Liver (tissue), 9 donors: ENCODE measurements around the gene ANKRD11. TPM values are rescaled to one million over a fixed set of nuclear protein-coding genes. Genes with fewer than 3 reads are reported as not detected.

Experiments used
- DNase-seq: peaks from one replicate; pipeline ENCODE4 v3.0.0-alpha.2; 2017; ENCODE audit warnings: low spot score
- H3K27ac ChIP-seq, 2 donors: one replicate each; pipeline ENCODE4 v1.7.0; 2013; ENCODE audit warnings: inconsistent platforms in 2 of 2, low read length in 2 of 2, control low read depth in 1 of 2, low read depth in 1 of 2, mild to moderate bottlenecking in 1 of 2
- H3K27me3 ChIP-seq, 4 donors: one replicate each; pipeline versions ENCODE4 v1.6.1 to v1.7.0; 2013; ENCODE audit warnings: low read length in 3 of 4, inconsistent platforms in 1 of 4, mild to moderate bottlenecking in 1 of 4, moderate library complexity in 1 of 4; ENCODE audit not compliant: control insufficient read depth in 4 of 4, insufficient read depth in 4 of 4
- H3K36me3 ChIP-seq, 4 donors: one replicate each; pipeline versions ENCODE4 v1.6.1 to v1.7.0; 2013; ENCODE audit warnings: low read length in 3 of 4, mild to moderate bottlenecking in 3 of 4, low read depth in 1 of 4, moderate library complexity in 1 of 4; ENCODE audit not compliant: control insufficient read depth in 4 of 4, insufficient read depth in 3 of 4
- H3K4me1 ChIP-seq, 4 donors: one replicate each; pipeline versions ENCODE4 v1.6.1 to v1.7.0; 2013; ENCODE audit warnings: low read length in 3 of 4, mild to moderate bottlenecking in 3 of 4, moderate library complexity in 1 of 4; ENCODE audit not compliant: control insufficient read depth in 4 of 4, insufficient read depth in 4 of 4
- H3K4me3 ChIP-seq, 3 donors: one replicate each; pipeline versions ENCODE4 v1.6.1 to v1.7.0; 2013; ENCODE audit warnings: low read length in 3 of 3, control low read depth in 1 of 3, low read depth in 1 of 3, mild to moderate bottlenecking in 1 of 3
- H3K9ac ChIP-seq, 2 donors: one replicate each; pipeline ENCODE4 v1.7.0; 2013; ENCODE audit warnings: low read length in 2 of 2, mild to moderate bottlenecking in 2 of 2, moderate library complexity in 2 of 2, control low read depth in 1 of 2, low read depth in 1 of 2
- H3K9me3 ChIP-seq, 4 donors: one replicate each; pipeline versions ENCODE4 v1.6.1 to v1.7.0; 2013; ENCODE audit warnings: low read length in 3 of 4; ENCODE audit not compliant: control insufficient read depth in 4 of 4
- CTCF ChIP-seq: fragments of 150-350 bp; IDR thresholded peaks from 2 replicates; pipeline ENCODE4 v1.5.1; 2017; ENCODE audit warnings: improper control_type of control experiment, low read depth, low read length; ENCODE audit not compliant: missing input control
- EGR1 ChIP-seq, 2 donors: IDR thresholded peaks; 2 replicates each; pipeline ENCODE4 v1.6.1; 2016 to 2018; ENCODE audit warnings: antibody characterized with exemption in 2 of 2, low read depth in 2 of 2
- HNF4A ChIP-seq, 2 donors: conservative IDR thresholded peaks; 2 replicates each; pipeline ENCODE4 v1.6.1; 2016; ENCODE audit warnings: antibody characterized with exemption in 2 of 2, mild to moderate bottlenecking in 2 of 2
- HNF4G ChIP-seq: IDR thresholded peaks from 2 replicates; pipeline ENCODE4 v1.6.1; 2016; ENCODE audit warnings: antibody characterized with exemption
- JUND ChIP-seq, 2 donors: IDR thresholded peaks; 2 replicates each; pipeline ENCODE4 v1.6.1; 2016; ENCODE audit warnings: antibody characterized with exemption in 2 of 2
- NR2F2 ChIP-seq: IDR thresholded peaks from 2 replicates; pipeline ENCODE4 v1.6.1; 2016; ENCODE audit warnings: antibody characterized with exemption
- RAD21 ChIP-seq, 2 donors: IDR thresholded peaks; 2 replicates each; pipeline ENCODE4 v1.6.1; 2016; ENCODE audit warnings: antibody characterized with exemption in 2 of 2, mild to moderate bottlenecking in 2 of 2
- REST ChIP-seq: IDR thresholded peaks from 2 replicates; pipeline ENCODE4 v1.6.1; 2016; ENCODE audit warnings: antibody characterized with exemption, mild to moderate bottlenecking
- RXRA ChIP-seq, 2 donors: IDR thresholded peaks; 2 replicates each; pipeline ENCODE4 v1.6.1; 2017 to 2018; ENCODE audit warnings: antibody characterized with exemption in 2 of 2, mild to moderate bottlenecking in 1 of 2
- SP1 ChIP-seq: IDR thresholded peaks from 2 replicates; pipeline ENCODE4 v1.6.1; 2018; ENCODE audit warnings: antibody characterized with exemption, mild to moderate bottlenecking
- TAF1 ChIP-seq: conservative IDR thresholded peaks from 2 replicates; pipeline ENCODE4 v1.6.1; 2016; ENCODE audit warnings: antibody characterized with exemption, mild to moderate bottlenecking
- YY1 ChIP-seq: IDR thresholded peaks from 2 replicates; pipeline ENCODE4 v1.6.1; 2016; ENCODE audit warnings: antibody characterized with exemption, mild to moderate bottlenecking
- WGBS: extraction: QIAGEN DNeasy Blood & Tissue Kit; methylation state at CpG from one replicate; pipeline ENCODE4 v1.1.7; 2013; 5-methylcytosine and 5-hydroxymethylcytosine counted together
- polyA plus RNA-seq, 2 donors: library from polyadenylated mRNA; stranded (reverse) in 1 of 2; unstranded in 1 of 2; fragments of 200-250 nt in 1 of 2; fragments of >200 nt in 1 of 2; fragmentation: Nextera tagmentation in 1 of 2; extraction: Ambion mirVana in 1 of 2; gene quantifications; one replicate each; pipeline versions ENCODE4 v1.2.1 to v1.2.3, GENCODE V29; 2013 to 2015
- total RNA-seq, 2 donors: library from RNA; depleted of rRNA; stranded (reverse); fragments of >200 nt; gene quantifications; one replicate each; pipeline ENCODE4 v1.2.3, GENCODE V29; 2014
- TF ChIP-seq, protein P1 (sequence below): IDR thresholded peaks from 2 replicates; pipeline ENCODE4 v1.6.1; 2016; ENCODE audit warnings: antibody characterized with exemption
- TF ChIP-seq, protein P2 (sequence below): IDR thresholded peaks from 2 replicates; pipeline ENCODE4 v1.6.1; 2016; ENCODE audit warnings: antibody characterized with exemption
- donor health status: healthy.
- donor health status: healthy.
- donor health status: healthy.
- donor health status: healthy.
- donor health status: healthy.

ANKRD11 gene
- total and polyA plus RNA-seq, 4 donors: 16.3 to 55.1 (median 28.0) TPM

DNA sequence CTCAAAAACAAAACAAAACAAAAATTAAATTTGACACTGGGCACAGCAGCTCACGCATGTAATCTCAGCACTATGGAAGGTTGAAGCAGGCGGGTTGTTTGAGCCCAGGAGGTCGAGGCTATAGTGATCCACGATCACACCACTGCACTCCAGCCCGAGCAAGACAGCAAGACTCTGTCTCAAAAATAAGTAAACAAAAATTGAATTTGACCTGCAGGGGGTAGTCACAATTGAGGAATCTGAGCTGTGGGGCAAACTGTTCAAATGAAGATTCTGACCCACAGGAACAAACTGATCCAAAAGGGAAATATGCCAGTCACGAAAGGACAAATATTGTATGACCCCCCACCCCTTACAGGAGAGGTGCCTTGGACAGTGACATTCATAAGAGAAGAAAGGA is 29.8 kb downstream of the ANKRD11 start:
- Histone ChIP-seq H3K4me1 (peaks cover 2 to 8% (median 5%) of the 10 kb centered on the region in 4 donors), H3K4me3 (no peak overlapping the region), H3K27ac (no peak overlapping the region), H3K27me3 (no peaks in the 10 kb centered on the region), H3K36me3 (no peaks in the 10 kb centered on the region), H3K9ac (no peak overlapping the region), H3K9me3 (no peaks in the 10 kb centered on the region)
- 88% methylated on average over 6 of the region's 6 CpGs for WGBS
- TF ChIP-seq EGR1 (IDR thresholded peaks at IDR 0.05; ENCODE audit: low read depth in 2 of 2) (no peak), JUND (IDR thresholded peaks at IDR 0.05) (no peak), CTCF (no peak), HNF4G (no peak), RAD21 (IDR thresholded peaks at IDR 0.05) (no peak), RXRA (IDR thresholded peaks at IDR 0.05) (no peak), YY1 (no peak), HNF4A (conservative IDR thresholded peaks at IDR 0.05) (no peak), SP1 (no peak)
- TF ChIP-seq, protein P1, sequence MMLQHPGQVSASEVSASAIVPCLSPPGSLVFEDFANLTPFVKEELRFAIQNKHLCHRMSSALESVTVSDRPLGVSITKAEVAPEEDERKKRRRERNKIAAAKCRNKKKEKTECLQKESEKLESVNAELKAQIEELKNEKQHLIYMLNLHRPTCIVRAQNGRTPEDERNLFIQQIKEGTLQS: no peak
- DNase-seq: no peak

GRCh38 chr16:89458967-89459366 is 31.4 kb downstream of the ANKRD11 start:
- DNase-seq: no peak
- TF ChIP-seq NR2F2 (no peak), HNF4A (conservative IDR thresholded peaks at IDR 0.05) (no peak), JUND (IDR thresholded peaks at IDR 0.05) (no peak), RXRA (IDR thresholded peaks at IDR 0.05) (no peak), REST (no peak), SP1 (no peak), TAF1 (no peak)
- TF ChIP-seq, protein P2, sequence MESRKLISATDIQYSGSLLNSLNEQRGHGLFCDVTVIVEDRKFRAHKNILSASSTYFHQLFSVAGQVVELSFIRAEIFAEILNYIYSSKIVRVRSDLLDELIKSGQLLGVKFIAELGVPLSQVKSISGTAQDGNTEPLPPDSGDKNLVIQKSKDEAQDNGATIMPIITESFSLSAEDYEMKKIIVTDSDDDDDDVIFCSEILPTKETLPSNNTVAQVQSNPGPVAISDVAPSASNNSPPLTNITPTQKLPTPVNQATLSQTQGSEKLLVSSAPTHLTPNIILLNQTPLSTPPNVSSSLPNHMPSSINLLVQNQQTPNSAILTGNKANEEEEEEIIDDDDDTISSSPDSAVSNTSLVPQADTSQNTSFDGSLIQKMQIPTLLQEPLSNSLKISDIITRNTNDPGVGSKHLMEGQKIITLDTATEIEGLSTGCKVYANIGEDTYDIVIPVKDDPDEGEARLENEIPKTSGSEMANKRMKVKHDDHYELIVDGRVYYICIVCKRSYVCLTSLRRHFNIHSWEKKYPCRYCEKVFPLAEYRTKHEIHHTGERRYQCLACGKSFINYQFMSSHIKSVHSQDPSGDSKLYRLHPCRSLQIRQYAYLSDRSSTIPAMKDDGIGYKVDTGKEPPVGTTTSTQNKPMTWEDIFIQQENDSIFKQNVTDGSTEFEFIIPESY: no peak
- TF ChIP-seq, protein P1: no peak
- Histone ChIP-seq H3K27ac (no peak overlapping the region), H3K36me3 (no peaks in the 10 kb centered on the region), H3K27me3 (no peaks in the 10 kb centered on the region), H3K9me3 (no peaks in the 10 kb centered on the region), H3K4me1 (peaks cover 5 to 13% (median 6%) of the 10 kb centered on the region in 4 donors), H3K4me3 (no peak overlapping the region), H3K9ac (no peak overlapping the region)
- WGBS: 94% methylated on average over 2 of the region's 2 CpGs
